Transverse colon (tissue), 4 donors: ENCODE results near the gene ACAP2. TPM values are rescaled to one million over a fixed set of nuclear protein-coding genes. Genes with fewer than 3 reads are reported as not detected.
A peak's percentile ranks its signal among the peaks of the same experiment; 100 is the strongest.
"Not testable (repeated sequence)": the region's sequence is repeated elsewhere in the genome, so short reads cannot be mapped to it uniquely, and the experiment has no call there.

Experiments
- DNase-seq: peaks from one replicate; pipeline ENCODE4 v3.0.0-alpha.2; 2019
- H3K27ac ChIP-seq, 4 donors: fragments of 200-600 bp; sonication (generic); 2 replicates each; pipeline ENCODE4 v1.5.1; 2016 to 2018; ENCODE audit warnings: inconsistent platforms in 4 of 4
- H3K27me3 ChIP-seq: fragments of 200-600 bp; sonication (generic); 2 replicates; pipeline ENCODE4 v1.5.1; 2017; ENCODE audit warnings: inconsistent platforms
- H3K36me3 ChIP-seq, 4 donors: fragments of 200-600 bp; sonication (generic); 2 replicates each; pipeline ENCODE4 v1.5.1; 2017 to 2019; ENCODE audit warnings: inconsistent platforms in 4 of 4
- H3K4me1 ChIP-seq, 4 donors: fragments of 200-600 bp; sonication (generic); 2 replicates each; pipeline ENCODE4 v1.5.1; 2017 to 2020; ENCODE audit warnings: inconsistent platforms in 4 of 4
- H3K4me3 ChIP-seq, 4 donors: fragments of 200-600 bp; sonication (generic); 1 replicate in 1 of 4; 2 replicates in 3 of 4; pipeline versions ENCODE4 v1.5.1 to v1.6.1; 2017 to 2019; ENCODE audit warnings: inconsistent platforms in 4 of 4
- H3K9me3 ChIP-seq, 2 donors: fragments of 200-600 bp; sonication (generic); 2 replicates each; pipeline ENCODE4 v1.5.1; 2017 to 2019; ENCODE audit warnings: inconsistent platforms in 2 of 2
- EP300 ChIP-seq: sonication (generic); formaldehyde crosslinking; IDR thresholded peaks from one replicate; pipeline ENCODE4 v1.6.1; 2017; ENCODE audit warnings: antibody characterized with exemption, low read depth
- POLR2A ChIP-seq: fragments of 450-650 bp; IDR thresholded peaks from one replicate; pipeline ENCODE4 v1.6.1; 2016; ENCODE audit warnings: antibody characterized with exemption, mild to moderate bottlenecking, moderate library complexity
- POLR2AphosphoS5 ChIP-seq, 3 donors: sonication (generic); formaldehyde crosslinking; IDR thresholded peaks; one replicate each; pipeline ENCODE4 v1.6.1; 2016; ENCODE audit warnings: antibody characterized with exemption in 3 of 3
- WGBS, 2 donors: methylation state at CpG; one replicate each; pipeline ENCODE4 v1.1.5; 2018; ENCODE audit warnings: low coverage in 1 of 2; 5-methylcytosine and 5-hydroxymethylcytosine counted together
- in situ Hi-C, 4 donors: fragments of 200-750 bp; cut with MboI; loops; one replicate each; pipeline versions ENCODE4 v1.15.0 to v1.15.1; 2017; ENCODE audit warnings: low sequenced_read_pairs in 3 of 4, low pct_ligation_motif_present in 1 of 4, low pct_unique_long_range_greater_than_20kb in 1 of 4
- intact Hi-C: fragments of 100-400 bp; cut with DNase I; formaldehyde crosslinking; loops from one replicate; pipeline ENCODE4 v1.15.1; 2023; ENCODE audit warnings: low total_unique reads
- total RNA-seq, 4 donors: library from RNA; depleted of rRNA; stranded (reverse); fragments of >200 nt; gene quantifications; one replicate each; pipeline ENCODE4 v1.1.0, GENCODE V29; 2016
- TF ChIP-seq, protein P1 (sequence below), 5 experiments: fragments of 200-600 bp in 3 of 5; fragments of 450-650 bp in 2 of 5; sonication (generic) in 3 of 5; IDR thresholded peaks; 1 replicate in 2 of 5; 2 replicates in 3 of 5; pipeline ENCODE4 v1.5.1; 2016 to 2017; ENCODE audit warnings: antibody characterized with exemption in 5 of 5, inconsistent platforms in 3 of 5, mild to moderate bottlenecking in 2 of 5, moderate library complexity in 1 of 5

Gene ACAP2, protein sequence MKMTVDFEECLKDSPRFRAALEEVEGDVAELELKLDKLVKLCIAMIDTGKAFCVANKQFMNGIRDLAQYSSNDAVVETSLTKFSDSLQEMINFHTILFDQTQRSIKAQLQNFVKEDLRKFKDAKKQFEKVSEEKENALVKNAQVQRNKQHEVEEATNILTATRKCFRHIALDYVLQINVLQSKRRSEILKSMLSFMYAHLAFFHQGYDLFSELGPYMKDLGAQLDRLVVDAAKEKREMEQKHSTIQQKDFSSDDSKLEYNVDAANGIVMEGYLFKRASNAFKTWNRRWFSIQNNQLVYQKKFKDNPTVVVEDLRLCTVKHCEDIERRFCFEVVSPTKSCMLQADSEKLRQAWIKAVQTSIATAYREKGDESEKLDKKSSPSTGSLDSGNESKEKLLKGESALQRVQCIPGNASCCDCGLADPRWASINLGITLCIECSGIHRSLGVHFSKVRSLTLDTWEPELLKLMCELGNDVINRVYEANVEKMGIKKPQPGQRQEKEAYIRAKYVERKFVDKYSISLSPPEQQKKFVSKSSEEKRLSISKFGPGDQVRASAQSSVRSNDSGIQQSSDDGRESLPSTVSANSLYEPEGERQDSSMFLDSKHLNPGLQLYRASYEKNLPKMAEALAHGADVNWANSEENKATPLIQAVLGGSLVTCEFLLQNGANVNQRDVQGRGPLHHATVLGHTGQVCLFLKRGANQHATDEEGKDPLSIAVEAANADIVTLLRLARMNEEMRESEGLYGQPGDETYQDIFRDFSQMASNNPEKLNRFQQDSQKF
- 10 to 100 TPM; 17.3 to 97.5 (median 64.6) TPM for total RNA-seq

DNA sequence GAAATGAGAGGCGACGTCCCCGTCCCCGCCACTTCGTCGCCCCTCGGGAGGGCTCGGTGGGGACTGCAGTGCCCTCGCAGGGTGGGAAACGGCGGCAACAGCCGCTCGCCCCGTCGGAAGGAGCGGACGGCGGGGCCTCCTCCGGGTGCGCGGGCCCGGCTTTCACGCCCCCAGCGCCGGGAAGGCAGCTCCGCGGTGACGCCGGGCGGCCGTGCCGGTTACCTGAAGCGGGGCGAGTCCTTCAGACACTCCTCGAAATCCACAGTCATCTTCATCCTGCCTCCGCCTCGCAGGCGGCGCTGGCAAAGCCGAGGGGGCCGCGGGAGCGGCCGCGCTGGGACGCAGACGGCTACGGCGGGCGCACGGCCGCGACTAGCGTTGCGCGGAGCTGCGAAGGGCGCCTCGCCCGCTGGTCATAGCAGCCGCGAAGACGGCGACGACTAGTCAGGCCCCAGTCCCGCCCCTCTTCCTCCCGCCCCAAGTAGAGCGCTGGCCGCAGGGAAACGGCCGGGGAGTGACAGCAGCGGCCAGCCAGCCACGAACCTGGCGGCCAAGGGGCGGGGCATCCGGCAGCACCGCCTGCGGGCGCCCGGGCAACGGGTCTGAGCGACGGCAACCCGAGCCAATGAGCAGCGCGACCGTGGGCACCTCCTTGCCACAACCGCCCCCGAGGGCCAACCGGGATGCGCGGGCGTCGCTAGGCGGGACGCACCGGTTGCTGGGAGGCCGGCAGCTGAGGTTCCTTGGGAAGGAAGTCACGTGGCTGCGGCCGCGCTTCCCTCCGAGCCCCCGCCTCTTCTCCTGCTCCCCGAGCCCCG is at the start of gene ACAP2:
TSS of gene ACAP2 (minus strand) at position 448 of the 818 bp plus-strand sequence. CDS start at position 275, 173 bp downstream.
- 0% methylated on average over 55 of the region's 106 CpGs; no CpG with 5 or more reads in 1 of the 2 donors for WGBS, 2 donors
- intact Hi-C loops, result loop anchor here (5.0 kb wide), 1 partner anchor 100 kb away; the partner anchor contains the start of gene PPP1R2
- TF ChIP-seq POLR2AphosphoS5 (IDR thresholded peaks at IDR 0.05) (peak; percentile 96 to 99 (median 98)), POLR2A (peak; percentile 97), EP300 (no peak)
- TF ChIP-seq, protein P1, sequence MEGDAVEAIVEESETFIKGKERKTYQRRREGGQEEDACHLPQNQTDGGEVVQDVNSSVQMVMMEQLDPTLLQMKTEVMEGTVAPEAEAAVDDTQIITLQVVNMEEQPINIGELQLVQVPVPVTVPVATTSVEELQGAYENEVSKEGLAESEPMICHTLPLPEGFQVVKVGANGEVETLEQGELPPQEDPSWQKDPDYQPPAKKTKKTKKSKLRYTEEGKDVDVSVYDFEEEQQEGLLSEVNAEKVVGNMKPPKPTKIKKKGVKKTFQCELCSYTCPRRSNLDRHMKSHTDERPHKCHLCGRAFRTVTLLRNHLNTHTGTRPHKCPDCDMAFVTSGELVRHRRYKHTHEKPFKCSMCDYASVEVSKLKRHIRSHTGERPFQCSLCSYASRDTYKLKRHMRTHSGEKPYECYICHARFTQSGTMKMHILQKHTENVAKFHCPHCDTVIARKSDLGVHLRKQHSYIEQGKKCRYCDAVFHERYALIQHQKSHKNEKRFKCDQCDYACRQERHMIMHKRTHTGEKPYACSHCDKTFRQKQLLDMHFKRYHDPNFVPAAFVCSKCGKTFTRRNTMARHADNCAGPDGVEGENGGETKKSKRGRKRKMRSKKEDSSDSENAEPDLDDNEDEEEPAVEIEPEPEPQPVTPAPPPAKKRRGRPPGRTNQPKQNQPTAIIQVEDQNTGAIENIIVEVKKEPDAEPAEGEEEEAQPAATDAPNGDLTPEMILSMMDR (IDR thresholded peaks at IDR 0.05), result no peak

DNA sequence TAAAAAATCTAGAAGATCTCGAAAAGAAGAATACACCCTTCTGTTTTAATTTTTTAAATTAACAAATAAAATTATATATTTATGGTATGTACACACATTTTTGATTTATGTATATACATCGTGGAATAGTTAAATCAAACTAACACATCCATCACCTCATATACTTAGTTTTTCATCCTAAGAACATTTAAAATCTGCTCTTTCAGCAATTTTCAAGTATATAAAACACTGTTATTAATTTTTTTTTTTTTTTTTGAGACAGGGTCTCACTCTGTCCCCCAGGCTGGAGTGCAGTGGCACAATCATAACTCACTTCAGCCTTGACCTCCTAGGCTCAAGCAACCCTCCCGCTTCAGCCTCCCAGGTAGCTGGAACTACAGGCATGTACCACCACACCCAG is 32.8 kb upstream of the ACAP2 start:
- Histone ChIP-seq H3K27ac (no peak overlapping the region), H3K27me3 (no peaks in the 10 kb centered on the region), H3K9me3 (no peaks in the 10 kb centered on the region), H3K4me3 (no peak overlapping the region), H3K4me1 (no peaks in the 10 kb centered on the region), H3K36me3 (no peaks in the 10 kb centered on the region)
- 84 to 92% methylated on average over 3 of the region's 3 CpGs for WGBS, 2 donors
- TF ChIP-seq POLR2A, result no peak
- in situ Hi-C loops (no loop called here), intact Hi-C loops (no loop called here)
- DNase-seq, result no peak

More for the DNA sequence above, at the start of gene ACAP2:
- Histone ChIP-seq H3K4me1 (peaks cover 7 to 50% (median 25%) of the 10 kb centered on the region in 4 donors), H3K27me3 (no peaks in the 10 kb centered on the region), H3K4me3 (peak within 1 kb of the TSS; percentile 67 to 97 (median 88)), H3K27ac (peak within 1 kb of the TSS; percentile 97 to 99 (median 98)), H3K9me3 (no peaks in the 10 kb centered on the region), H3K36me3 (no peaks in the 10 kb centered on the region)
- DNase-seq, result peak; percentile 100
- in situ Hi-C loops, result no loop called here

DNA sequence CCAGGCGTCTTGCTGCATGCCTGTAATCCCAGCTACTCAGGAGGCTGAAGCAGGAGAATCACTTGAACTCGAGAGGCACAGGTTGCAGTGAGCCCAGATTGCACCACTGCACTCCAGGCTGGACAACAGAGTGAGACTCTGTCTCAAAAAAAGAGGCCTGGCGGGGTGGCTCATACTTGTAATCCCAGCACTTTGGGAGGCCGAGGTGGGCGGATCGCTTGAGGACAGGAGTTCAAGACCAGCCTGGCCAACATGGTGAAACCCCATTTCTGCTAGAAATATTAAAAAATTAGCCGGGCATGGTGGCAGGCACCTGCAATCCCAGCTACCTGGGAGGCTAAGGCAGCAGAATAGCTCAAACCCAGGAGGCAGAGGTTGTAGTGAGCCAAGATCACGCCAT is 32.3 kb upstream of the ACAP2 start:
- DNase-seq, H3K27me3 ChIP-seq, in situ Hi-C loops, H3K4me1 ChIP-seq, H3K4me3 ChIP-seq, H3K36me3 ChIP-seq, intact Hi-C loops, H3K27ac ChIP-seq, H3K9me3 ChIP-seq: not testable (repeated sequence)
- WGBS, 2 donors, result 92 to 100% methylated on average over 1 to 8 of the region's 8 CpGs

DNA sequence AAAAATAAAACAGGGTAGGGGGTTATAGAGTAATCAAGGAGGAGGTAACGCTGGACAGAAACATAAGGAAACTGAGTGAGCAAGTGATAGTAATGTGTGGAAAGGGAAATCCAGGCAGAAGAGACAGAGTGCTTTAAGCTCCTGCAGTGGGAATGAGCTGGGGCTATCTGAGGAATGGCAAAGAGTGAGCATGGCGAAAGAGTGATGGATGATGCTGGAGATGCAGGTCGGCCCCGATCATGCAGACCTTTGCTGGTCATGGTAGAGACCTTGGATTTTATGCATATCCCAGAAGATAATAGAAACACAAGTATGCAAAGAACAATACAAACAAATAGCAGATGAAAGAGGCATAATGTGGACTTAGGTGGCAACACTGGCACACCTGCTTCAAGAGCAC is 26.0 kb upstream of the ACAP2 start:
- TF ChIP-seq, protein P1 (IDR thresholded peaks at IDR 0.05), result no peak
- TF ChIP-seq POLR2AphosphoS5 (IDR thresholded peaks at IDR 0.05) (no peak), EP300 (no peak), POLR2A (no peak)
- in situ Hi-C loops, result no loop called here
- Histone ChIP-seq H3K36me3 (no peaks in the 10 kb centered on the region), H3K9me3 (no peaks in the 10 kb centered on the region), H3K27ac (no peak overlapping the region), H3K27me3 (no peaks in the 10 kb centered on the region), H3K4me3 (no peak overlapping the region), H3K4me1 (no peaks in the 10 kb centered on the region)
- 95 to 100% methylated on average over 3 to 4 of the region's 4 CpGs for WGBS, 2 donors
- intact Hi-C loops, result no loop called here
- no peak for DNase-seq
